AG04450 (cell line): ENCODE measurements around the gene SYTL1. TPM values are rescaled to one million over a fixed set of nuclear protein-coding genes. Genes with fewer than 3 reads are reported as not detected.

Source experiments
- CTCF ChIA-PET: fragments of 300-600, 350-600 bp; formaldehyde crosslinking; extraction: SDS; loops from one replicate; lab custom pipeline; 2022; ENCODE audit warnings: antibody characterized with exemption, inconsistent platforms; lab: Charles Lee
- POLR2A ChIA-PET: fragments of 350-600 bp; formaldehyde crosslinking; extraction: SDS; loops from one replicate; lab custom pipeline; 2021; ENCODE audit warnings: antibody characterized with exemption, inconsistent platforms; lab: Yijun Ruan, JAX
- DNase-seq: peaks from one replicate; pipeline ENCODE4 v3.0.0-alpha.2; 2011; ENCODE audit warnings: low read depth, low spot score
- H3K27ac ChIP-seq: one replicate; pipeline ENCODE4 v1.5.1; 2012; ENCODE audit warnings: low read depth, low read length, control low read depth
- H3K27me3 ChIP-seq: one replicate; pipeline ENCODE4 v1.6.0; 2012; ENCODE audit warnings: low read length; ENCODE audit not compliant: control insufficient read depth, insufficient read depth
- H3K4me3 ChIP-seq: 2 replicates; pipeline ENCODE4 v1.5.1; 2011; ENCODE audit warnings: mild to moderate bottlenecking, low read depth, low read length, control low read depth
- H3K9me3 ChIP-seq: 2 replicates; pipeline ENCODE4 v1.5.1; 2012; ENCODE audit warnings: low read length; ENCODE audit not compliant: control insufficient read depth, insufficient read depth
- CTCF ChIP-seq: IDR thresholded peaks from 2 replicates; pipeline ENCODE4 v1.5.1; 2011; ENCODE audit warnings: low read depth, low read length, control low read depth, inconsistent platforms
- polyA plus RNA-seq: library from polyadenylated mRNA; depleted of rRNA; stranded (reverse); fragments of >200 nt; gene quantifications from 2 replicates; pipeline ENCODE4 v1.2.3, GENCODE V29; 2011

SYTL1 gene
- polyA plus RNA-seq, 1 experiment, result 0.35 TPM

DNA sequence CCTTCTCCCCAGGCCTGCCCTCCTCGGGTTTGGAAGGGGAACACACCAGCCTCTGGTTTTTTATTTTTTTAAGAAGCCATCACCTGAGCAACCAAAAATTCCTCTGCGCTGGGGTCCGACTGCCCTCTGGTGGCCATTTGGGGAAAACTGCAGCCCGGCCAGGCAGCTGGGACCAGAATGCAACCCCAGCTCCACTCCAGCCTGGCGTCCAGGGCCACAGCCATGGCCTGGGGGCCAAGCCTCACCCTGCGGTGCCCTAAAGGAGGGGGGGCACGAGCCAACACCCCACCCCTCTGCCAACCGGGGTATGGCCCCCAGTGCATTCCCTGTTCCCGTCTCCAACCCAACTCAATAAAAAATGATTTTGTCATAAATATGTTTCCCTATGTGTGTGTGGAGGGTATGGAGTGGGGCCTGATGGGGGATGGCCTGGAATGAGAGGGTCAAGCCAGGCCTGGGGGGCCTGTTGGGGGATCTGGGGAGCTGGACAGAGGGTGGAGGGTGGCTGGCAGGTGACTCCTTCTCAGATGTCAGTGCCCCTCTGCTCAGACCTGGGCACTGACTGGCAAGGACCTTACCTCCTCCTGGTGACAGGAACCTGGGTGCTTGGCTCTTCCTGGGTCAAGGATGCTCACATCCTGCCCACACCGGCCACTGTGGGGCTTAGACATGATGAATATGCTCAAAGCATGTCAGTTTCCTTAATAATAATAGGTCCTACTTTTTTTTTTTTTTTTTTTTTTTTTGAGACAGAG is 53.8 kb downstream of the SYTL1 start:
- H3K27ac ChIP-seq, result no peak overlapping the region
- POLR2A ChIA-PET, result interaction anchor here (0.7 to 1.5 kb wide), 5 partner anchors 9 to 573 kb away, joined by 3 to 7 read pairs (median 3); partner anchors contain the start of gene MAP3K6
- CTCF ChIA-PET, result interaction anchor here (0.6 to 7.4 kb wide), 26 partner anchors 9 to 351 kb away, joined by 3 to 168 read pairs (median 6); partner anchors contain the start of gene MAP3K6

GRCh38 chr1:27397110-27397509 is 55.3 kb downstream of the SYTL1 start:
- no peak for DNase-seq
- ChIA-PET CTCF (interaction anchor here (0.6 to 7.4 kb wide), 8 partner anchors 31 to 296 kb away, joined by 3 to 168 read pairs (median 10); partner anchors contain the start of gene MAP3K6), POLR2A (interaction anchor here (0.6 kb wide), 1 partner anchor 53 kb away, joined by 3 read pairs; no protein-coding TSS in a partner anchor)
- Histone ChIP-seq H3K9me3 (no peaks in the 10 kb centered on the region), H3K27ac (no peak overlapping the region), H3K4me3 (no peak overlapping the region), H3K27me3 (no peaks in the 10 kb centered on the region)
- TF ChIP-seq CTCF, result no peak

More for the DNA sequence above, 53.8 kb downstream of the SYTL1 start:
- no peak for DNase-seq
- peak; percentile 96 for TF ChIP-seq CTCF
- no peaks in the 10 kb centered on the region for H3K9me3 ChIP-seq
- no peaks in the 10 kb centered on the region for H3K27me3 ChIP-seq
- H3K4me3 ChIP-seq, result no peak overlapping the region

GRCh38 chr1:27397749-27398148 is 55.9 kb downstream of the SYTL1 start:
- Histone ChIP-seq H3K27me3 (no peaks in the 10 kb centered on the region), H3K4me3 (no peak overlapping the region), H3K9me3 (no peaks in the 10 kb centered on the region), H3K27ac (no peak overlapping the region)
- no peak for DNase-seq
- POLR2A ChIA-PET, result no interaction called here
- CTCF ChIA-PET, result interaction anchor here (0.9 to 7.4 kb wide), 3 partner anchors 100 to 211 kb away, joined by 3 to 168 read pairs (median 20); no protein-coding TSS in a partner anchor
- no peak for TF ChIP-seq CTCF

GRCh38 chr1:27398405-27399149 is 56.8 kb downstream of the SYTL1 start:
- no peak for TF ChIP-seq CTCF
- DNase-seq, result no peak
- CTCF ChIA-PET, result interaction anchor here (1.4 to 7.4 kb wide), 3 partner anchors 100 to 208 kb away, joined by 4 to 168 read pairs (median 20); no protein-coding TSS in a partner anchor
- Histone ChIP-seq H3K9me3 (no peaks in the 10 kb centered on the region), H3K27me3 (no peaks in the 10 kb centered on the region), H3K27ac (peak overlapping the region; percentile 21), H3K4me3 (no peak overlapping the region)
- POLR2A ChIA-PET, result interaction anchor here (0.8 to 1.1 kb wide), 2 partner anchors 203 to 205 kb away, joined by 3 to 4 read pairs; partner anchors contain the start of gene AHDC1
